ENCODE measurements around the gene PLEKHA8. TPM values are rescaled to one million over a fixed set of nuclear protein-coding genes. Genes with fewer than 3 reads are reported as not detected.

Gene PLEKHA8
- total RNA-seq, 1 experiment from 2014 or later: 23.0 TPM

DNA sequence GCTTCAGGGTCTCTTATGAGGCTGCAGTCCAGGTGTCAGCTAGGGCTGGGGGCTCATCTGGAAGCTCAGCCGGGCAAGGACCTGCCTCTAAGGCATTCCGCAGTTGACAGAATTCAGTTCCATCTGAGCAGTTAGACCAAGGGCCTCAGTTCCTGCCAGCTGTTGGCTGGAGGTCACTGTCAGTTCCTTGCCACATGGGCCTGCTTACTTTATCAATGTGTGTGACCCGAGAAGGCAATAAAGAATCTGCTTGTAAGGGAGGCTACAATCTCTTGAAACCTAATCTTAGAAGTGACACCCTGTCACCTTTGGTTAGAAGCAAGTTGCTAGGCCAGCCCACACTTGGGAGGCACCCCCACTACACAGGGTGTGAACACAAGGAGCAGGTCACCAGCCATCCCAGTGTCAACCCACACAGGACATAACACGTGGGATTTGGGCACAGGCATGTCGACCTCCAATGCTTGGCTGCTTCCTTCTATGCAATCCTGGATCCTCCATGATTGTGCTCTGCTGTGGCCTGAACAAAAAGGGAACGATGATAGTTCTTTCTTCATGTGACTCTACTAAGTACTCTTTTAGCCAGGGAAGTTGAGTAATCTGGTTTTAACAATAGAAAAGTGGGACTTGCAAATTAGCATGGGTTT, 148.4 kb downstream of the PLEKHA8 start:
- H3K27me3 ChIP-seq (ENCODE audit: insufficient read depth, low read depth): no peaks in the 10 kb centered on the region
- H3K9me3 ChIP-seq (ENCODE audit: insufficient read depth, low read depth): no peaks in the 10 kb centered on the region; the same call in 1 of the 2 replicates
- no peaks in the 10 kb centered on the region for H3K36me3 ChIP-seq (ENCODE audit: low read depth)
- H4K20me1 ChIP-seq (ENCODE audit: insufficient read depth): no peaks in the 10 kb centered on the region
- H3K4me3 ChIP-seq: no peak overlapping the region
- CTCF ChIA-PET: no interaction called here
- H3K79me2 ChIP-seq (ENCODE audit: low read depth): no peaks in the 10 kb centered on the region
- intact Hi-C loops (cut with micrococcal nuclease; ENCODE audit: unreplicated experiment): no loop called here
- H3K4me1 ChIP-seq (replicated peaks; ENCODE audit: insufficient read depth): peaks cover 9% of the 10 kb centered on the region
- no peak for DNase-seq
- no peak for TF ChIP-seq EZH2 (IDR thresholded peaks at IDR 0.05; ENCODE audit: low read depth)
- TF ChIP-seq, protein P1, sequence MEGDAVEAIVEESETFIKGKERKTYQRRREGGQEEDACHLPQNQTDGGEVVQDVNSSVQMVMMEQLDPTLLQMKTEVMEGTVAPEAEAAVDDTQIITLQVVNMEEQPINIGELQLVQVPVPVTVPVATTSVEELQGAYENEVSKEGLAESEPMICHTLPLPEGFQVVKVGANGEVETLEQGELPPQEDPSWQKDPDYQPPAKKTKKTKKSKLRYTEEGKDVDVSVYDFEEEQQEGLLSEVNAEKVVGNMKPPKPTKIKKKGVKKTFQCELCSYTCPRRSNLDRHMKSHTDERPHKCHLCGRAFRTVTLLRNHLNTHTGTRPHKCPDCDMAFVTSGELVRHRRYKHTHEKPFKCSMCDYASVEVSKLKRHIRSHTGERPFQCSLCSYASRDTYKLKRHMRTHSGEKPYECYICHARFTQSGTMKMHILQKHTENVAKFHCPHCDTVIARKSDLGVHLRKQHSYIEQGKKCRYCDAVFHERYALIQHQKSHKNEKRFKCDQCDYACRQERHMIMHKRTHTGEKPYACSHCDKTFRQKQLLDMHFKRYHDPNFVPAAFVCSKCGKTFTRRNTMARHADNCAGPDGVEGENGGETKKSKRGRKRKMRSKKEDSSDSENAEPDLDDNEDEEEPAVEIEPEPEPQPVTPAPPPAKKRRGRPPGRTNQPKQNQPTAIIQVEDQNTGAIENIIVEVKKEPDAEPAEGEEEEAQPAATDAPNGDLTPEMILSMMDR (conservative IDR thresholded peaks at IDR 0.05): no peak
- no TSS peak for BruUV-seq (replicated peaks)
- H3F3A ChIP-seq (ENCODE audit: insufficient read depth, low read depth): peaks cover 4% of the 10 kb centered on the region; the same call in 1 of the 2 replicates
- H3K9me2 ChIP-seq (ENCODE audit: insufficient read depth): no peaks in the 10 kb centered on the region
- no peak overlapping the region for H3K4me2 ChIP-seq
- no peak overlapping the region for H2AFZ ChIP-seq
- no peak overlapping the region for H3K27ac ChIP-seq
- POLR2A ChIA-PET (ENCODE audit: unreplicated experiment): interaction anchor here (0.5 kb wide), 1 partner anchor 28 kb away, joined by 4 read pairs; no protein-coding TSS in a partner anchor

DNA sequence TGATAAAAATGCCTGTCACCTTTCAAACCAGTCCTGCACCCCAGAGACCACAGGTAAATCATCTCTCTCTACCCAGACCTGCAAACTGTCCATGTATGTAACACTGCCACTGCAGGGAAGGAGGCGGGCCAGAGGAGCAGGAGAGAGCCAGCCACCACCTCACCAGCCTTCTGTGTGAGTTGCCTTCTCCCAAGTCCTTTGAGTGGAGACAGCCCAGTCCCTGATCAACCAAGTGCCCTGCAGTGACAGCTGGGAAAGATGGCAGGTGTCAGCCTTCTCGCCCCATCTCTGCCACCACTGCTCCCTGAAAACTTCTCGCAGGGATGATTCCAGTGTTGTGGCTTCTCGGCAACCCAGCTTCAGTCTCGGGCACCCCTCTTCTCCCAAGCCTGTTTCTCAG, 149.0 kb downstream of the PLEKHA8 start:
- Histone ChIP-seq H3K9me3 (ENCODE audit: insufficient read depth, low read depth) (no peaks in the 10 kb centered on the region; the same call in 1 of the 2 replicates), H3K36me3 (ENCODE audit: low read depth) (no peaks in the 10 kb centered on the region), H3K27ac (no peak overlapping the region), H3K27me3 (ENCODE audit: insufficient read depth, low read depth) (no peaks in the 10 kb centered on the region), H3K9me2 (ENCODE audit: insufficient read depth) (no peaks in the 10 kb centered on the region), H3K4me2 (no peak overlapping the region), H4K20me1 (ENCODE audit: insufficient read depth) (no peaks in the 10 kb centered on the region), H3F3A (ENCODE audit: insufficient read depth, low read depth) (peaks cover 4% of the 10 kb centered on the region; the same call in 1 of the 2 replicates), H2AFZ (no peak overlapping the region), H3K4me3 (no peak overlapping the region), H3K79me2 (ENCODE audit: low read depth) (no peaks in the 10 kb centered on the region), H3K4me1 (replicated peaks; ENCODE audit: insufficient read depth) (peaks cover 7% of the 10 kb centered on the region)
- CTCF ChIA-PET: no interaction called here
- no TSS peak for BruUV-seq (replicated peaks)
- POLR2A ChIA-PET (ENCODE audit: unreplicated experiment): interaction anchor here (0.5 kb wide), 1 partner anchor 28 kb away, joined by 4 read pairs; no protein-coding TSS in a partner anchor
- intact Hi-C loops (cut with micrococcal nuclease; ENCODE audit: unreplicated experiment): no loop called here
- TF ChIP-seq, protein P1 (conservative IDR thresholded peaks at IDR 0.05): no peak
- no peak for TF ChIP-seq EZH2 (IDR thresholded peaks at IDR 0.05; ENCODE audit: low read depth)
- no peak for DNase-seq

DNA sequence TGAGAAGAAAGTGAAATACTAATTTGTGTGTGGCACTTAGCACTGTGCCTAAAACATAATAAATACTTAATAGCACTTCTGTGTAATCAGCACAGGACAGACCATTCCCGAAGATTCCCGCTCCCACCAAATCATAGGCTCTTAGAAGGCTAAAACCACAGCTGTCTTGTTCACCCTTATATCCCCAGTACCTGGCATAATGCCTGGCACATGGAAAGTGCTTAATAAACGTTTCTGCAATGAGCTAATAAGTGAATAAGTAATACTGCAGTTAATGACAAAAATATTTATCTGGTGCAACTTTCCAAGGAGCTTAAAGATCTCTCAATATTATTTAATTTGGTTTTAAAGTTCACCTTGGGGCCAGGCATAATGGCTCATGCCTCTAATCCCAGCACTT, 149.8 kb downstream of the PLEKHA8 start:
- no peaks in the 10 kb centered on the region for H3F3A ChIP-seq (ENCODE audit: insufficient read depth, low read depth)
- H3K4me3 ChIP-seq: no peak overlapping the region
- H3K36me3 ChIP-seq (ENCODE audit: low read depth): no peaks in the 10 kb centered on the region
- no peak overlapping the region for H2AFZ ChIP-seq
- H3K27me3 ChIP-seq (ENCODE audit: insufficient read depth, low read depth): no peaks in the 10 kb centered on the region
- H3K9me3 ChIP-seq (ENCODE audit: insufficient read depth, low read depth): no peaks in the 10 kb centered on the region; the same call in none of the 2 replicates
- ChIA-PET POLR2A (ENCODE audit: unreplicated experiment) (no interaction called here), CTCF (no interaction called here)
- no peaks in the 10 kb centered on the region for H3K9me2 ChIP-seq (ENCODE audit: insufficient read depth)
- H3K27ac ChIP-seq: no peak overlapping the region
- TF ChIP-seq, protein P1 (conservative IDR thresholded peaks at IDR 0.05): no peak
- TF ChIP-seq EZH2 (IDR thresholded peaks at IDR 0.05; ENCODE audit: low read depth): no peak
- BruUV-seq (replicated peaks): no TSS peak
- no peak overlapping the region for H3K4me2 ChIP-seq
- intact Hi-C loops (cut with micrococcal nuclease; ENCODE audit: unreplicated experiment): no loop called here
- no peaks in the 10 kb centered on the region for H3K79me2 ChIP-seq (ENCODE audit: low read depth)
- no peaks in the 10 kb centered on the region for H4K20me1 ChIP-seq (ENCODE audit: insufficient read depth)
- no peaks in the 10 kb centered on the region for H3K4me1 ChIP-seq (replicated peaks; ENCODE audit: insufficient read depth)
- no peak for DNase-seq

Measured in PC-9 (cell line).